ENCODE measurements around the gene ERICH4. TPM values are rescaled to one million over a fixed set of nuclear protein-coding genes. Genes with fewer than 3 reads are reported as not detected.

ERICH4 gene
- total and polyA plus RNA-seq, 9 of the 15 experiments (the other 6 are each of a cell fraction or from before 2014, with no cell fraction given): not detected

DNA sequence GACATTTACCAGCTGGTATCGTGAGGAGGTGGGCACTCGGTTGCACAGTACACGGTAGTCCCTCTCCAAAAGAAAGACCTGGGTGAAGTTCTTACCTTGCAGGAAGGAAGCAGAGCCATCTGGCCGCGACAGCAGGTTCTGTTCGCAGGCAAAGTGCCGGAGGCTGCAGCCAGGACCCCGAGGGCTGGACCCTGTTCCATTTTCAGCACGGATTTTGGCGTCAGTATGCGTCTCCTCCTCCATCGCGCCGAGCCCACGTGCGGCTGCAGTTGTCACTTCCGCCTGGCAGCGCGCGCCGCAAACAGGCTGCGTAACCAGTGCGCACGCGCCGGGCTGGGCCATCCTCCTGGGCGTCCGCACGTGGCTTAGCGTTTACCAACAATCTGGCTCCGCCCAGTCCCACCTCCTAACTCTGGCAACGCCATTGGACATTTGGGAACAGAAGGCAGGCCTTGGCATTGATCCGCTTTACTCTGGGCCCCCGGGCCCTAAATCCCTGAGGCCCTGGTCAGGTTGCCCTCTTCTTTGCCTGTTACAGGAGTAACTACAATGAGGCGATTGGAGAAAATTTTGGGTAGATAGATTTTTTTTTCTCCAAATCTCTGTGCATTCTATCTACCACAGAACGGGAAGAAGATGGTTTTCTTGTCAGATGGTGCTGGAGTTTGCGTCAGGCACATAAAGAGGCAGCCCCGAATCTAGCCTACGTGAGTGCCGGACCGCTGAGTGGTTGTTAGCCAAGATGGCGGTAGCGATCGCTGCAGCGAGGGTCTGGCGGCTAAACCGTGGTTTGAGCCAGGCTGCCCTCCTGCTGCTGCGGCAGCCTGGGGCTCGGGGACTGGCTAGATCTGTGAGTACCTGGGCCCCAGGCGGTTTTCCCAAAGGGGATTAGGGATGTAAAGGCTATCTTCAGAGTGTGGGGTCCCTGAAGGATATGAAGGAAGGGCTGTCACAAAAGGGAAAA, 45.6 kb upstream of the ERICH4 start, which contains the start of the genes BCKDHA and EXOSC5 (continued):
- TF ChIP-seq MYC (IDR thresholded peaks at IDR 0.05; ENCODE audit: low read depth, low read length) (peak; percentile 99), MYC (CRISPR knock-in tag; IDR thresholded peaks at IDR 0.05; ENCODE audit: borderline replicate concordance, low read depth) (peak; percentile 93; the same call in 1 of the 2 replicates), ZNF212 (CRISPR knock-in tag; IDR thresholded peaks at IDR 0.05) (no peak), MTA1 (IDR thresholded peaks at IDR 0.05; ENCODE audit: borderline replicate concordance) (peak; percentile 89), MAFF (IDR thresholded peaks at IDR 0.05; ENCODE audit: low read length) (no peak), ZC3H11A (IDR thresholded peaks at IDR 0.05; ENCODE audit: low read depth, low read length) (no peak), GTF2F1 (IDR thresholded peaks at IDR 0.05; ENCODE audit: low read depth, low read length) (no peak), SRSF1 (IDR thresholded peaks at IDR 0.05; ENCODE audit: low read depth, low read length) (no peak), BRD4 (IDR thresholded peaks at IDR 0.05) (no peak), CTBP1 (IDR thresholded peaks at IDR 0.05; ENCODE audit: borderline replicate concordance) (peak; percentile 35; the same call in 1 of the 2 replicates), ATF7 (IDR thresholded peaks at IDR 0.05) (peak; percentile 80), XRCC3 (IDR thresholded peaks at IDR 0.05) (no peak), HDAC1 (IDR thresholded peaks at IDR 0.05) (peak; percentile 21 to 100; a peak in 3 of 4 replicates)
- TF ChIP-seq, protein P1, sequence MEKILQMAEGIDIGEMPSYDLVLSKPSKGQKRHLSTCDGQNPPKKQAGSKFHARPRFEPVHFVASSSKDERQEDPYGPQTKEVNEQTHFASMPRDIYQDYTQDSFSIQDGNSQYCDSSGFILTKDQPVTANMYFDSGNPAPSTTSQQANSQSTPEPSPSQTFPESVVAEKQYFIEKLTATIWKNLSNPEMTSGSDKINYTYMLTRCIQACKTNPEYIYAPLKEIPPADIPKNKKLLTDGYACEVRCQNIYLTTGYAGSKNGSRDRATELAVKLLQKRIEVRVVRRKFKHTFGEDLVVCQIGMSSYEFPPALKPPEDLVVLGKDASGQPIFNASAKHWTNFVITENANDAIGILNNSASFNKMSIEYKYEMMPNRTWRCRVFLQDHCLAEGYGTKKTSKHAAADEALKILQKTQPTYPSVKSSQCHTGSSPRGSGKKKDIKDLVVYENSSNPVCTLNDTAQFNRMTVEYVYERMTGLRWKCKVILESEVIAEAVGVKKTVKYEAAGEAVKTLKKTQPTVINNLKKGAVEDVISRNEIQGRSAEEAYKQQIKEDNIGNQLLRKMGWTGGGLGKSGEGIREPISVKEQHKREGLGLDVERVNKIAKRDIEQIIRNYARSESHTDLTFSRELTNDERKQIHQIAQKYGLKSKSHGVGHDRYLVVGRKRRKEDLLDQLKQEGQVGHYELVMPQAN (IDR thresholded peaks at IDR 0.05; ENCODE audit: borderline replicate concordance): peak; percentile 99
- TF ChIP-seq, protein P2, sequence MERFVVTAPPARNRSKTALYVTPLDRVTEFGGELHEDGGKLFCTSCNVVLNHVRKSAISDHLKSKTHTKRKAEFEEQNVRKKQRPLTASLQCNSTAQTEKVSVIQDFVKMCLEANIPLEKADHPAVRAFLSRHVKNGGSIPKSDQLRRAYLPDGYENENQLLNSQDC (CRISPR knock-in tag; IDR thresholded peaks at IDR 0.05): no peak
